HG02973 (cell line): ENCODE data around the gene NDUFAF2.
"Not testable (repeated sequence)": the region's sequence is repeated elsewhere in the genome, so short reads cannot be mapped to it uniquely, and the experiment has no call there.

Source experiments
- ATAC-seq: cut with Tn5 transposase; IDR thresholded peaks from one replicate; pipeline ENCODE4 v1.9.1; 2021; ENCODE audit warnings: moderate library complexity; ENCODE audit not compliant: unreplicated experiment

The NDUFAF2 gene

GRCh38 chr5:61168951-61169350 is 223.9 kb downstream of the NDUFAF2 start:
- no peak for ATAC-seq

GRCh38 chr5:61171479-61171878 is 226.5 kb downstream of the NDUFAF2 start:
- no peak for ATAC-seq

- ATAC-seq = no peak
Measured at GRCh38 chr5:61176631-61177030, 231.6 kb downstream of the NDUFAF2 start.

- ATAC-seq = no peak
Measured at GRCh38 chr5:61177070-61177469, 232.1 kb downstream of the NDUFAF2 start.

GRCh38 chr5:61177716-61178115 is 232.7 kb downstream of the NDUFAF2 start:
- peak; percentile 87 for ATAC-seq

GRCh38 chr5:61178702-61179101 is 233.7 kb downstream of the NDUFAF2 start:
- no peak for ATAC-seq

GRCh38 chr5:61180886-61181285 is 235.9 kb downstream of the NDUFAF2 start:
- ATAC-seq = no peak

GRCh38 chr5:61182449-61182848 is 237.4 kb downstream of the NDUFAF2 start:
- no peak for ATAC-seq

- no peak for ATAC-seq
Measured at GRCh38 chr5:61183538-61183937, 238.5 kb downstream of the NDUFAF2 start.

GRCh38 chr5:61184708-61185107 is 239.7 kb downstream of the NDUFAF2 start:
- no peak for ATAC-seq

- ATAC-seq = no peak
Measured at GRCh38 chr5:61186634-61187033, 241.6 kb downstream of the NDUFAF2 start.

- not testable (repeated sequence) for ATAC-seq
Measured at GRCh38 chr5:61187352-61187751, 242.3 kb downstream of the NDUFAF2 start.

- ATAC-seq = not testable (repeated sequence)
Measured at GRCh38 chr5:61187826-61188225, 242.8 kb downstream of the NDUFAF2 start.

GRCh38 chr5:61198606-61199005 is 253.6 kb downstream of the NDUFAF2 start:
- no peak for ATAC-seq

GRCh38 chr5:61200582-61201155 is 255.7 kb downstream of the NDUFAF2 start:
- ATAC-seq = peak; percentile 54

GRCh38 chr5:61202213-61202612 is 257.2 kb downstream of the NDUFAF2 start:
- ATAC-seq = peak; percentile 62
